B cell (primary cell): ENCODE measurements around the gene FKBP14. TPM values are rescaled to one million over a fixed set of nuclear protein-coding genes. Genes with fewer than 3 reads are reported as not detected.

Experiments used
- ATAC-seq: fragments of 200-7000 bp; cut with Tn5 transposase; one replicate; pipeline ENCODE4 v1.10.0; 2021; ENCODE audit warnings: low read depth, mild to moderate bottlenecking, moderate number of reproducible peaks, moderate library complexity
- CTCF ChIA-PET: fragments of 350-600 bp; sonication (Branson Sonifier 250); formaldehyde crosslinking; loops from one replicate; lab custom pipeline; 2021; ENCODE audit warnings: antibody characterized with exemption, inconsistent platforms; lab: Charles Lee
- POLR2A ChIA-PET: fragments of 350-600 bp; sonication (Branson Sonifier 250); formaldehyde crosslinking; loops from one replicate; lab custom pipeline; 2021; ENCODE audit warnings: antibody characterized with exemption; lab: Charles Lee
- DNase-seq: peaks from one replicate; pipeline ENCODE4 v3.0.0; 2013
- H2AFZ ChIP-seq: 2 replicates; pipeline ENCODE4 v1.6.1; 2012; ENCODE audit warnings: mild to moderate bottlenecking, low read depth, low read length; ENCODE audit not compliant: insufficient read depth, poor library complexity, severe bottlenecking
- H3K27ac ChIP-seq, 2 donors: 1 replicate in 1 of 2; 2 replicates in 1 of 2; pipeline ENCODE4 v1.5.1; 2012 to 2013; ENCODE audit warnings: low read length in 2 of 2, mild to moderate bottlenecking in 2 of 2, moderate library complexity in 1 of 2
- H3K27me3 ChIP-seq, 4 experiments: fragments of 200-600 bp in 1 of 4; sonication (generic) in 1 of 4; replicated peaks in 1 of 4; 1 replicate in 2 of 4; 2 replicates in 2 of 4; pipeline versions ENCODE4 v1.6.1 to v1.7.0; 2013 to 2016; ENCODE audit warnings: low read length in 3 of 4, mild to moderate bottlenecking in 2 of 4, mixed read lengths in 1 of 4, moderate library complexity in 1 of 4; ENCODE audit not compliant: insufficient read depth in 4 of 4, control insufficient read depth in 3 of 4; ENCODE audit errors: control extremely low read depth in 1 of 4
- H3K36me3 ChIP-seq, 2 experiments: replicated peaks in 1 of 2; 1 replicate in 1 of 2; 2 replicates in 1 of 2; pipeline versions ENCODE4 v1.6.1 to v1.7.1; 2013; ENCODE audit warnings: low read length in 1 of 2; ENCODE audit not compliant: insufficient read depth in 2 of 2, control insufficient read depth in 1 of 2; ENCODE audit errors: control extremely low read depth in 1 of 2, extremely low read depth in 1 of 2
- H3K4me1 ChIP-seq, 2 donors: fragments of 200-600 bp in 1 of 2; sonication (generic) in 1 of 2; 1 replicate in 1 of 2; 2 replicates in 1 of 2; pipeline versions ENCODE4 v1.5.1 to v1.6.1; 2013 to 2017; ENCODE audit warnings: low read length in 2 of 2; ENCODE audit not compliant: control insufficient read depth in 2 of 2, insufficient read depth in 2 of 2
- H3K4me2 ChIP-seq: replicated peaks from 2 replicates; pipeline ENCODE3; 2012; ENCODE audit warnings: mild to moderate bottlenecking, low read depth, low read length; ENCODE audit not compliant: poor library complexity, severe bottlenecking
- H3K4me3 ChIP-seq, 5 experiments: fragments of 200-600 bp in 1 of 5; sonication (generic) in 1 of 5; 1 replicate in 3 of 5; 2 replicates in 2 of 5; pipeline versions ENCODE4 v1.5.1 to v1.7.0; 2011 to 2016; ENCODE audit warnings: low read length in 4 of 5, mild to moderate bottlenecking in 4 of 5, low read depth in 2 of 5, control low read depth in 1 of 5, moderate library complexity in 1 of 5; ENCODE audit not compliant: insufficient read depth in 1 of 5; ENCODE audit errors: control extremely low read depth in 1 of 5, extremely low read depth in 1 of 5
- H3K79me2 ChIP-seq: fragments of 200-600 bp; sonication (generic); one replicate; pipeline ENCODE4 v1.6.0; 2016; ENCODE audit warnings: low read length; ENCODE audit not compliant: control insufficient read depth, insufficient read depth
- H3K9ac ChIP-seq: fragments of 200-600 bp; sonication (generic); 2 replicates; pipeline ENCODE4 v1.6.1; 2017; ENCODE audit warnings: mild to moderate bottlenecking, low read length, moderate library complexity
- H3K9me3 ChIP-seq, 3 donors: one replicate each; pipeline versions ENCODE4 v1.6.1 to v1.7.1; 2013; ENCODE audit warnings: low read length in 2 of 3; ENCODE audit not compliant: control insufficient read depth in 2 of 3, insufficient read depth in 1 of 3; ENCODE audit errors: control extremely low read depth in 1 of 3
- H4K20me1 ChIP-seq: 2 replicates; pipeline ENCODE4 v1.6.0; 2012; ENCODE audit warnings: mild to moderate bottlenecking, low read length; ENCODE audit not compliant: insufficient read depth, control insufficient read depth, poor library complexity, severe bottlenecking
- H3K27ac Mint-ChIP-seq: one replicate; pipeline ENCODE4 v1.8.0; 2021; ENCODE audit warnings: mixed read lengths
- H3K27me3 Mint-ChIP-seq: one replicate; pipeline ENCODE4 v1.8.0; 2021; ENCODE audit warnings: mixed read lengths
- H3K4me1 Mint-ChIP-seq: one replicate; pipeline ENCODE4 v1.8.0; 2021; ENCODE audit warnings: mixed read lengths
- H3K4me3 Mint-ChIP-seq: one replicate; pipeline ENCODE4 v1.8.0; 2021; ENCODE audit warnings: mixed read lengths
- H3K9me3 Mint-ChIP-seq: one replicate; pipeline ENCODE4 v1.8.0; 2022; ENCODE audit warnings: mixed read lengths; ENCODE audit not compliant: insufficient read depth
- CTCF ChIP-seq: fragments of 200-600 bp; IDR thresholded peaks from one replicate; pipeline ENCODE4 v1.8.0; 2022; ENCODE audit warnings: antibody characterized with exemption, mild to moderate bottlenecking
- EZH2 ChIP-seq: IDR thresholded peaks from 2 replicates; pipeline ENCODE4 v1.6.1; 2012; ENCODE audit warnings: borderline replicate concordance, low read depth, mild to moderate bottlenecking, moderate library complexity, low read length; ENCODE audit not compliant: insufficient read depth, poor library complexity, severe bottlenecking
- WGBS: methylation state at CpG from one replicate; pipeline ENCODE4 v1.1.5; 2013; ENCODE audit warnings: missing lambda C conversion rate; ENCODE audit not compliant: insufficient coverage; 5-methylcytosine and 5-hydroxymethylcytosine counted together
- intact Hi-C: fragments of 100-400 bp; cut with micrococcal nuclease; formaldehyde crosslinking; loops from one replicate; pipeline ENCODE4 v1.10.0; 2022
- polyA plus RNA-seq: library from polyadenylated mRNA; depleted of rRNA; stranded (reverse); fragments of >200 nt; gene quantifications from 2 replicates; pipeline ENCODE4 v1.2.3, GENCODE V29; 2012
- total RNA-seq, 2 donors: library from RNA; stranded (reverse); fragments of 120-200 nt in 1 of 2; gene quantifications; 1 replicate in 1 of 2; 2 replicates in 1 of 2; pipeline versions ENCODE4 v1.2.3 to v1.2.4, GENCODE V29; 2013 to 2022

FKBP14 gene
- total and polyA plus RNA-seq, 2 donors (not counting 1 experiment from before 2014, with no cell fraction given), result 2.8 to 4.2 TPM

DNA sequence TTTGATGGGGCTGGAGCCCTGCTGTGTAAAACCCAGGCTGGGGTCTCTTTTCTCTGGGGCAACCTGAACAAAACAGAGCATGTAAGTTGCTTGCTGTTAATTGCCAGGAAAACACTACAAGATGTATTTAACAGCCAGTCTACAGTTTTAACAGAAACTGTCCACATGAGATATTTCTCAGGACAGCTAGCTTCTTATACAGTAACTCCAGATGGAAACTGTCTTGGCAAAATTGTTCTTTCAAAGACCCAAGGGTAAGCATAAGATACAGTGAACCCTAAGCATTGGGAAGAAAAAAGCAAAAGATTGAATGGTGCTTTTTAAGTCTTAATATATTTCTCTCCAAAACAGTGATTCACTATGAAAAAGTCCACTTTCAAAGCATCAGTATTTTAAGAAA is 8.1 kb downstream of the FKBP14 start:
- Histone ChIP-seq H4K20me1 (no peaks in the 10 kb centered on the region), H3K9me3 (no peaks in the 10 kb centered on the region), H2AFZ (no peak overlapping the region), H3K9ac (no peak overlapping the region), H3K79me2 (no peaks in the 10 kb centered on the region), H3K36me3 (peaks cover 0 to 8% of the 10 kb centered on the region in 2 experiments), H3K4me1 (peaks cover 0 to 5% of the 10 kb centered on the region in 2 donors), H3K4me3 (no peak overlapping the region), H3K27ac (no peak overlapping the region), H3K27me3 (no peaks in the 10 kb centered on the region), H3K4me2 (no peak overlapping the region)
- Mint-ChIP-seq H3K27ac (no peak overlapping the region), H3K9me3 (no peaks in the 10 kb centered on the region), H3K27me3 (no peaks in the 10 kb centered on the region), H3K4me1 (peaks cover 13% of the 10 kb centered on the region), H3K4me3 (no peak overlapping the region)
- no peak for TF ChIP-seq CTCF
- no peak for TF ChIP-seq EZH2
- CTCF ChIA-PET, result no interaction called here
- ATAC-seq, result no peak
- intact Hi-C loops, result no loop called here
- DNase-seq, result no peak
- POLR2A ChIA-PET, result no interaction called here

DNA sequence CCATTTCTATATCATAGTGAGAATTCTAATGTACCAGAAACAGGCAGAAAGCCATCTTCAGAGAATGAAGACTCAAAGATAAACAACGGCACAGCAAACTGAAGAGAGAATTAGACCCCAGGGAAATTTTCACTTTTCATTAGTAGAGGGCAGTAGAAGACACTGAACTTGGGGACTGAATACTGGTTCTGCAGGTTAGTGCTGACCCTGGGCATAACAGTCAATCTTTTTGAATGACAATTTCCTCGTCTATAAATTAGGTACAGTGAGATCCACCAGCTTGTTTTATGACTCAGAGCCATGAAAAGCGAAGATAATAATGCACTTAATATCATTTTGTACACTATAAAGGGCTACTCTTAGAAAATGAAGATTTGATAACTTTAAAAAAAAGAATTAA is 13.7 kb downstream of the FKBP14 start:
- ChIA-PET CTCF (no interaction called here), POLR2A (no interaction called here)
- H3K4me1 ChIP-seq, result no peaks in the 10 kb centered on the region
- H4K20me1 ChIP-seq, result no peaks in the 10 kb centered on the region
- no CpG with 5 or more reads among the region's 3 CpGs for WGBS
- peaks cover 0 to 6% of the 10 kb centered on the region in 2 experiments for H3K36me3 ChIP-seq
- no peak for DNase-seq
- H3K27me3 ChIP-seq, result no peaks in the 10 kb centered on the region
- no peaks in the 10 kb centered on the region for H3K9me3 ChIP-seq
- no peak overlapping the region for H3K4me2 ChIP-seq
- Mint-ChIP-seq H3K4me1 (no peaks in the 10 kb centered on the region), H3K27ac (no peak overlapping the region), H3K27me3 (no peaks in the 10 kb centered on the region), H3K9me3 (no peaks in the 10 kb centered on the region), H3K4me3 (no peak overlapping the region)
- ATAC-seq, result no peak
- H3K9ac ChIP-seq, result no peak overlapping the region
- no peak overlapping the region for H3K4me3 ChIP-seq
- H2AFZ ChIP-seq, result no peak overlapping the region
- no peak overlapping the region for H3K27ac ChIP-seq
- intact Hi-C loops, result no loop called here
- TF ChIP-seq EZH2 (no peak), CTCF (no peak)
- no peaks in the 10 kb centered on the region for H3K79me2 ChIP-seq
